Testis (tissue), 5 donors: ENCODE data around the gene RNF148. TPM values are rescaled to one million over a fixed set of nuclear protein-coding genes. Genes with fewer than 3 reads are reported as not detected.

Experiments
- DNase-seq: peaks from one replicate; pipeline ENCODE4 v3.0.0-alpha.2; 2019
- H3K27ac ChIP-seq, 2 donors: fragments of 200-600 bp; sonication (generic); one replicate each; pipeline ENCODE4 v1.5.1; 2019
- H3K27me3 ChIP-seq: fragments of 200-600 bp; sonication (generic); one replicate; pipeline ENCODE4 v1.5.1; 2019
- H3K36me3 ChIP-seq: fragments of 200-600 bp; sonication (generic); one replicate; pipeline ENCODE4 v1.5.1; 2017; ENCODE audit warnings: low read depth; ENCODE audit errors: missing control alignments
- H3K4me1 ChIP-seq: fragments of 200-600 bp; sonication (generic); one replicate; pipeline ENCODE4 v1.5.1; 2019
- H3K4me3 ChIP-seq, 2 donors: fragments of 200-600 bp; sonication (generic); one replicate each; pipeline ENCODE4 v1.5.1; 2017 to 2019
- H3K9me3 ChIP-seq: fragments of 200-600 bp; sonication (generic); one replicate; pipeline ENCODE4 v1.5.1; 2017
- POLR2A ChIP-seq: fragments of 450-650 bp; IDR thresholded peaks from one replicate; pipeline ENCODE4 v1.6.1; 2017; ENCODE audit warnings: antibody characterized with exemption, mild to moderate bottlenecking, moderate library complexity
- WGBS, 2 donors: methylation state at CpG; one replicate each; pipeline ENCODE4 v1.1.5; 2018; 5-methylcytosine and 5-hydroxymethylcytosine counted together
- intact Hi-C: fragments of 100-400 bp; cut with DNase I; formaldehyde crosslinking; loops from one replicate; pipeline ENCODE4 v1.15.1; 2023; ENCODE audit warnings: low total_unique reads
- long read RNA-seq, 2 donors: transcript quantifications; one replicate each; lab custom pipeline, GENCODE V29; 2026
- polyA plus RNA-seq: library from polyadenylated mRNA; stranded (reverse); fragments of 350-450 nt; fragmentation: Illumina TruSeq; extraction: RNeasy Lipid Tissue Mini Kit (QIAGEN cat#74804); gene quantifications from one replicate; pipeline ENCODE4 v1.2.3, GENCODE V29; 2014; ENCODE audit warnings: low read depth, low replicate concordance; ENCODE audit not compliant: insufficient read depth
- total RNA-seq, 2 donors: library from RNA; depleted of rRNA; stranded (reverse); fragments of >200 nt; gene quantifications; one replicate each; pipeline ENCODE4 v1.2.3, GENCODE V29; 2016
- TF ChIP-seq, protein P1 (sequence below), 3 experiments: fragments of 450-650 bp in 2 of 3; fragments of 200-600 bp in 1 of 3; sonication (generic) in 1 of 3; IDR thresholded peaks; one replicate each; pipeline ENCODE4 v1.5.1; 2016 to 2019; ENCODE audit warnings: antibody characterized with exemption in 3 of 3, mild to moderate bottlenecking in 2 of 3, moderate library complexity in 1 of 3

Gene RNF148, protein sequence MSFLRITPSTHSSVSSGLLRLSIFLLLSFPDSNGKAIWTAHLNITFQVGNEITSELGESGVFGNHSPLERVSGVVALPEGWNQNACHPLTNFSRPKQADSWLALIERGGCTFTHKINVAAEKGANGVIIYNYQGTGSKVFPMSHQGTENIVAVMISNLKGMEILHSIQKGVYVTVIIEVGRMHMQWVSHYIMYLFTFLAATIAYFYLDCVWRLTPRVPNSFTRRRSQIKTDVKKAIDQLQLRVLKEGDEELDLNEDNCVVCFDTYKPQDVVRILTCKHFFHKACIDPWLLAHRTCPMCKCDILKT
- 10 to 100 TPM; 16.3 to 25.6 TPM for total RNA-seq
- polyA plus RNA-seq: 37.6 TPM
- long read RNA-seq, donor 1: 0 reads
- long read RNA-seq, donor 2: 0 reads

DNA sequence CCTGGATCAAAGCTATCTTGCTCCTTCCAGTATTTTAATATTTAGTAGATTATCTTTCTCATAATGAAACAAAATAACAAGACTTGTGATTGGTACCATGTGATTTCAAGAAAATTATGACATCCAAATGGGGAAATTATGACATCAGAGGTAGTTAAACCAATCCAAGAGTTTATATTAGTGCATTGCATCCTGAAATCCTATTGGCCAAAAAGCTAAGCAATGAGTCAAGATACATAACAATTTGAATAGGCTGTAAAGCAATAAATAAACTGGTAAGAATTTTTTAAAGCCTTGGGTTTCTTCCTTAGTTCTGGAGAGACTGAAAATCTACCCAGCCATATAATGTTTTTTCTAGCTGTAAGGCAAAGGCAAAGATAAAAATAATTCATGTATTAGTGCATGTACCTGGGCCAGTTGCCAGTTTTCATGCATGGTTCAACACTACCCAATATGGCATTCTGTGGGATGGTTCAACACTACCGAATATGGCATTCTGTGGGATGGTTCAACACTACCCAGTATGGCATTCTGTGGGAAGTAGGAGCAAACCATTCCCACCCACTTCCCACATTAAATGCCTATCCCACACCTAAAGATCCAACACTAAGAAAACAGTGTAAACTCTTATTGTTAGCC, at the start of gene RNF148:
Gene RNF148, minus strand, starts transcription at position 51 of the 639 bp plus-strand sequence. CDS start 172 bp downstream, outside the sequence.
- H3K9me3 ChIP-seq: no peaks in the 10 kb centered on the region
- intact Hi-C loops: no loop called here
- H3K27me3 ChIP-seq: no peaks in the 10 kb centered on the region
- H3K4me3 ChIP-seq: no peak within 1 kb of the TSS
- WGBS, 2 donors: 83 to 93% methylated on average over 1 of the region's 1 CpG
- H3K4me1 ChIP-seq: no peaks in the 10 kb centered on the region
- H3K27ac ChIP-seq: no peak within 1 kb of the TSS
- no peaks in the 10 kb centered on the region for H3K36me3 ChIP-seq
- DNase-seq: no peak
- TF ChIP-seq, protein P1, sequence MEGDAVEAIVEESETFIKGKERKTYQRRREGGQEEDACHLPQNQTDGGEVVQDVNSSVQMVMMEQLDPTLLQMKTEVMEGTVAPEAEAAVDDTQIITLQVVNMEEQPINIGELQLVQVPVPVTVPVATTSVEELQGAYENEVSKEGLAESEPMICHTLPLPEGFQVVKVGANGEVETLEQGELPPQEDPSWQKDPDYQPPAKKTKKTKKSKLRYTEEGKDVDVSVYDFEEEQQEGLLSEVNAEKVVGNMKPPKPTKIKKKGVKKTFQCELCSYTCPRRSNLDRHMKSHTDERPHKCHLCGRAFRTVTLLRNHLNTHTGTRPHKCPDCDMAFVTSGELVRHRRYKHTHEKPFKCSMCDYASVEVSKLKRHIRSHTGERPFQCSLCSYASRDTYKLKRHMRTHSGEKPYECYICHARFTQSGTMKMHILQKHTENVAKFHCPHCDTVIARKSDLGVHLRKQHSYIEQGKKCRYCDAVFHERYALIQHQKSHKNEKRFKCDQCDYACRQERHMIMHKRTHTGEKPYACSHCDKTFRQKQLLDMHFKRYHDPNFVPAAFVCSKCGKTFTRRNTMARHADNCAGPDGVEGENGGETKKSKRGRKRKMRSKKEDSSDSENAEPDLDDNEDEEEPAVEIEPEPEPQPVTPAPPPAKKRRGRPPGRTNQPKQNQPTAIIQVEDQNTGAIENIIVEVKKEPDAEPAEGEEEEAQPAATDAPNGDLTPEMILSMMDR (IDR thresholded peaks at IDR 0.05): no peak
- TF ChIP-seq POLR2A: no peak

DNA sequence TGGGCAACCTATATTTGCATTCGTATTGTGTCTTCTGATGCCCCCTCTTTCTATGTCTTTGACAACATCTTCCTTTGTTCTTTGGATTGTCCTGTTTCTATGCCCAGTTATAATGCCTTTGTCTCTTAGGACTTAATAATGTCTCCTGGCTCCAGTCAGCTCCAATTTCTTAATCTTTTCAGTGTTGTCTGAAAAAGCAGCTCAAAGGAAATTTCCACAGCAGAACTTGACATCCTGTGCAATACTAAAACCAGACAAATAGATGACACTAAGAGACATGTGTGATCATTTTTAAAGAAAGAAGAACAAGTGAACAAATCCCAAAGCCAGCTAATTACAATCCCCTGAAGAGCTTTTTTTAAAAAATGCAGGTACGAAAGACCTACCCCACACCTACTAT, 47.7 kb upstream of the RNF148 start:
- H3K4me1 ChIP-seq: no peaks in the 10 kb centered on the region
- H3K36me3 ChIP-seq: no peaks in the 10 kb centered on the region
- no peak overlapping the region for H3K27ac ChIP-seq
- H3K4me3 ChIP-seq: no peak overlapping the region
- no peaks in the 10 kb centered on the region for H3K9me3 ChIP-seq
- TF ChIP-seq, protein P1 (IDR thresholded peaks at IDR 0.05): no peak
- TF ChIP-seq POLR2A: no peak
- WGBS, 2 donors: 92 to 98% methylated on average over 2 of the region's 2 CpGs
- no peaks in the 10 kb centered on the region for H3K27me3 ChIP-seq
- DNase-seq: no peak
- intact Hi-C loops: no loop called here

DNA sequence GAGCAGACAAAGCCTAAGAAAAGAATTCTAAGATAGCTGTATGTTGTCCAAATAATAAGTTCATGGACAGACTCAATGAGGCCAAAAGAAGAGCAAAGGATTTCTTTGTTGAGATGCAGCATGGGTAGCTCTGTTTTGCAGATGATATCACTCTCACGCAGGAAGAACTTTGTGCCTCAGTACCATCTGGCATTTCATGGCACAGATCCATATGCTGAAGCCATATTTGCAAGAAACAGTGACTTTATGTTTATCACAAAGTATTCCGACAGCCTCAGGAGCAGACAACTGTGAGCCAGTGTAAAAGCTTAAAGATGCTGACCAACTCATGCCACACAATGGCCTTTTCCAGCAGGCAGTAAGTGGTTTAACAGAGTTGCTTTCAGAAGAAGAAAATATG, 45.5 kb upstream of the RNF148 start:
- WGBS, 2 donors: 83 to 94% methylated on average over 2 of the region's 2 CpGs
- DNase-seq: no peak
- H3K4me1 ChIP-seq: no peaks in the 10 kb centered on the region
- intact Hi-C loops: no loop called here
- H3K27me3 ChIP-seq: no peaks in the 10 kb centered on the region
- H3K27ac ChIP-seq: no peak overlapping the region
- TF ChIP-seq POLR2A: no peak
- TF ChIP-seq, protein P1 (IDR thresholded peaks at IDR 0.05): no peak
- no peaks in the 10 kb centered on the region for H3K9me3 ChIP-seq
- no peaks in the 10 kb centered on the region for H3K36me3 ChIP-seq
- H3K4me3 ChIP-seq: no peak overlapping the region

DNA sequence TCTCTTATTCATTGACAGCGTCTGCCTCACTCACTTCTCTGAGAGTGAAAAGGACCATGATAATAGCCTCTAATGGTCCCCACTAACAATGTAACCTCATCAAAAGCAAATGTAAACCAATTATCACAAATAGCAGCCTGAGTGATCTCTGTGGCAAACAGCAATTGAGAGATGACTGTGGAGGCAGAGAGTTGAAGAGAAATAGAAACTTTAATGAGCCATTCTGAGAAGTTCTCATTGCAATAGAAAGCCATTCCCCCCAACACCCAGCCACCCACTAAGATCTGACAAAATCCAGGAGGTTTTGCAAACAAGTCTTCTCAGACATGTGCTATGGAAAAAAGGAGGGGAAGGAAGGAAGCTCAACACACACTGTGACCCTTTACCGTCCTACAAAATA, 44.2 kb upstream of the RNF148 start:
- no peaks in the 10 kb centered on the region for H3K27me3 ChIP-seq
- intact Hi-C loops: no loop called here
- no peaks in the 10 kb centered on the region for H3K9me3 ChIP-seq
- TF ChIP-seq, protein P1 (IDR thresholded peaks at IDR 0.05): no peak
- TF ChIP-seq POLR2A: no peak
- no peaks in the 10 kb centered on the region for H3K4me1 ChIP-seq
- 83 to 88% methylated on average over 2 of the region's 2 CpGs for WGBS, 2 donors
- no peak overlapping the region for H3K27ac ChIP-seq
- no peak for DNase-seq
- no peak overlapping the region for H3K4me3 ChIP-seq
- H3K36me3 ChIP-seq: no peaks in the 10 kb centered on the region
